ENCODE results near the gene PRSS33. TPM values are rescaled to one million over a fixed set of nuclear protein-coding genes. Genes with fewer than 3 reads are reported as not detected.
A peak's percentile ranks its signal among the peaks of the same experiment; 100 is the strongest.

Gene PRSS33
- total and polyA plus RNA-seq, 9 of the 15 experiments (the other 6 are each of a cell fraction or from before 2014, with no cell fraction given): not detected

DNA sequence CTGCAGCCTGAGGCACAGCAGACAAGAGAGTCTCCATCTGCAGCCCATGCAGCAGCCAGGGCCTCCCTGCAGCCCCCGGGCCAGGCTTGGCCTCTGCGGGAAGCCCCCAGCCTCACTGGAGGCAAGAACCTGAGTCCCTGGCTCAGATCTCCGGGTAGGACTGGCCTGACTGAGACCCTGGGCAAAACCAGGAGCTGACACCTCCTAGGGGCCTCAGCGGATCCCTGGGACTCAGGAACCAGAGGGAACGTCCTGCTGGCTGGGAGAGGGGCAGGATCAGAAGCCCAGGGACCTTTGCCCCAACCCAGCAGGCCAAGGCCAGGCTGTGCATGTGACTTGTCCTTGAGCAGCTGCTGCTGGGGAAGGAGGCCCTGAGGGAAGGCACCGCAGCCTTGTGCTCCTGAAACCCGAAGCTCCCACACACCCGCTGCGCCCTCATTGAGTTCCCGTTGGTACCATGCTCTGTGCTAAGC lies 28.0 kb upstream of the PRSS33 start:
- H3K27me3 ChIP-seq (ENCODE audit: control insufficient read depth in 2 of 2, insufficient read depth in 2 of 2, low read length in 2 of 2): peaks cover 0 to 11% of the 10 kb centered on the region in 2 experiments; a peak in 2 of 5 replicates
- no peaks in the 10 kb centered on the region for H4K20me1 ChIP-seq (replicated peaks; ENCODE audit: control insufficient read depth, insufficient read depth, low read length)
- no peaks in the 10 kb centered on the region for H3K9me3 ChIP-seq (replicated peaks; ENCODE audit: control insufficient read depth, insufficient read depth, low read depth, low read length)
- H3K36me3 ChIP-seq (ENCODE audit: control insufficient read depth, insufficient read depth, low read length): peaks cover 22% of the 10 kb centered on the region; the same call in 2 of the 3 replicates
- H3K4me3 ChIP-seq: no peak overlapping the region
- in situ Hi-C loops (cut with MboI) (no loop called here), intact Hi-C loops (cut with micrococcal nuclease) (loop anchor here (5.0 kb wide), 1 partner anchor 38 kb away; the partner anchor contains the start of gene ELOB)
- peaks cover 28% of the 10 kb centered on the region for H3K79me2 ChIP-seq (ENCODE audit: control insufficient read depth, insufficient read depth, low read length)
- H3K27ac ChIP-seq (ENCODE audit: extremely low read depth, low read depth, low read length): no peak overlapping the region
- H3K4me2 ChIP-seq (ENCODE audit: insufficient read depth, low read length): no peak overlapping the region
- FAIRE-seq: no peak
- peaks cover 17 to 58% of the 10 kb centered on the region in 2 experiments; a peak in 4 of 5 replicates for H3K4me1 ChIP-seq (replicated peaks in 1 of 2; ENCODE audit: control insufficient read depth in 2 of 2, insufficient read depth in 2 of 2, low read length in 2 of 2)
- H3K9ac ChIP-seq (ENCODE audit: insufficient read depth in 1 of 2, low read depth in 2 of 2, low read length in 2 of 2): peak overlapping the region in 1 of 2 experiments; percentile 59; a peak in 1 of 4 replicates
- H2AFZ ChIP-seq (ENCODE audit: low read depth, low read length): no peak overlapping the region
- WGBS (ENCODE audit: insufficient coverage, low coverage, missing lambda C conversion rate): 82% methylated on average over 10 of the region's 10 CpGs
- no peak for DNase-seq (ENCODE audit: extremely low read depth in 1 of 4, low spot score in 3 of 4)
- POLR2A ChIA-PET: interaction anchor here (0.6 to 1.9 kb wide), 2 partner anchors 51 to 110 kb away, joined by 3 to 4 read pairs; no protein-coding TSS in a partner anchor
- CTCF ChIA-PET (ENCODE audit: low intra/inter-chr PET ratio): no interaction called here
- no peak for ATAC-seq
- H3K9me1 ChIP-seq (ENCODE audit: control insufficient read depth, insufficient read depth, low read length): no peaks in the 10 kb centered on the region
- BruUV-seq (replicated peaks): no TSS peak
- TF ChIP-seq NR4A1 (CRISPR knock-in tag; IDR thresholded peaks at IDR 0.05): no peak
- no peak for TF ChIP-seq NR4A1 (tag; IDR thresholded peaks at IDR 0.05)
- TF ChIP-seq ZNF3 (CRISPR knock-in tag; IDR thresholded peaks at IDR 0.05): no peak
- no peak for TF ChIP-seq ZNF830 (CRISPR knock-in tag; IDR thresholded peaks at IDR 0.05)
- TF ChIP-seq YY1 (IDR thresholded peaks at IDR 0.05; ENCODE audit: borderline replicate concordance in 1 of 3, control insufficient read depth in 1 of 3, extremely low read depth in 1 of 3, insufficient read depth in 3 of 3, insufficient read length in 1 of 3, insufficient replicate concordance in 2 of 3, low read depth in 1 of 3, low read length in 2 of 3): no peak
- no peak for TF ChIP-seq MYC (IDR thresholded peaks at IDR 0.05; ENCODE audit: low read depth, low read length)
- no peak for TF ChIP-seq MYC (CRISPR knock-in tag; IDR thresholded peaks at IDR 0.05; ENCODE audit: borderline replicate concordance, low read depth)
- TF ChIP-seq SAP30 (IDR thresholded peaks at IDR 0.05; ENCODE audit: borderline replicate concordance, insufficient read depth, low read depth, low read length, poor library complexity, severe bottlenecking): no peak
- no peak for TF ChIP-seq ZNF668 (CRISPR knock-in tag; IDR thresholded peaks at IDR 0.05)
- no peak for TF ChIP-seq RNF2 (IDR thresholded peaks at IDR 0.05)
- TF ChIP-seq, protein P1, sequence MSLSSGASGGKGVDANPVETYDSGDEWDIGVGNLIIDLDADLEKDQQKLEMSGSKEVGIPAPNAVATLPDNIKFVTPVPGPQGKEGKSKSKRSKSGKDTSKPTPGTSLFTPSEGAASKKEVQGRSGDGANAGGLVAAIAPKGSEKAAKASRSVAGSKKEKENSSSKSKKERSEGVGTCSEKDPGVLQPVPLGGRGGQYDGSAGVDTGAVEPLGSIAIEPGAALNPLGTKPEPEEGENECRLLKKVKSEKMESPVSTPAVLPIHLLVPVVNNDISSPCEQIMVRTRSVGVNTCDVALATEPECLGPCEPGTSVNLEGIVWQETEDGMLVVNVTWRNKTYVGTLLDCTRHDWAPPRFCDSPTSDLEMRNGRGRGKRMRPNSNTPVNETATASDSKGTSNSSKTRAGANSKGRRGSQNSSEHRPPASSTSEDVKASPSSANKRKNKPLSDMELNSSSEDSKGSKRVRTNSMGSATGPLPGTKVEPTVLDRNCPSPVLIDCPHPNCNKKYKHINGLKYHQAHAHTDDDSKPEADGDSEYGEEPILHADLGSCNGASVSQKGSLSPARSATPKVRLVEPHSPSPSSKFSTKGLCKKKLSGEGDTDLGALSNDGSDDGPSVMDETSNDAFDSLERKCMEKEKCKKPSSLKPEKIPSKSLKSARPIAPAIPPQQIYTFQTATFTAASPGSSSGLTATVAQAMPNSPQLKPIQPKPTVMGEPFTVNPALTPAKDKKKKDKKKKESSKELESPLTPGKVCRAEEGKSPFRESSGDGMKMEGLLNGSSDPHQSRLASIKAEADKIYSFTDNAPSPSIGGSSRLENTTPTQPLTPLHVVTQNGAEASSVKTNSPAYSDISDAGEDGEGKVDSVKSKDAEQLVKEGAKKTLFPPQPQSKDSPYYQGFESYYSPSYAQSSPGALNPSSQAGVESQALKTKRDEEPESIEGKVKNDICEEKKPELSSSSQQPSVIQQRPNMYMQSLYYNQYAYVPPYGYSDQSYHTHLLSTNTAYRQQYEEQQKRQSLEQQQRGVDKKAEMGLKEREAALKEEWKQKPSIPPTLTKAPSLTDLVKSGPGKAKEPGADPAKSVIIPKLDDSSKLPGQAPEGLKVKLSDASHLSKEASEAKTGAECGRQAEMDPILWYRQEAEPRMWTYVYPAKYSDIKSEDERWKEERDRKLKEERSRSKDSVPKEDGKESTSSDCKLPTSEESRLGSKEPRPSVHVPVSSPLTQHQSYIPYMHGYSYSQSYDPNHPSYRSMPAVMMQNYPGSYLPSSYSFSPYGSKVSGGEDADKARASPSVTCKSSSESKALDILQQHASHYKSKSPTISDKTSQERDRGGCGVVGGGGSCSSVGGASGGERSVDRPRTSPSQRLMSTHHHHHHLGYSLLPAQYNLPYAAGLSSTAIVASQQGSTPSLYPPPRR (CRISPR knock-in tag; IDR thresholded peaks at IDR 0.05; ENCODE audit: borderline replicate concordance): no peak
- no peak for TF ChIP-seq ZFP1 (CRISPR knock-in tag; IDR thresholded peaks at IDR 0.05)
- TF ChIP-seq, protein P2, sequence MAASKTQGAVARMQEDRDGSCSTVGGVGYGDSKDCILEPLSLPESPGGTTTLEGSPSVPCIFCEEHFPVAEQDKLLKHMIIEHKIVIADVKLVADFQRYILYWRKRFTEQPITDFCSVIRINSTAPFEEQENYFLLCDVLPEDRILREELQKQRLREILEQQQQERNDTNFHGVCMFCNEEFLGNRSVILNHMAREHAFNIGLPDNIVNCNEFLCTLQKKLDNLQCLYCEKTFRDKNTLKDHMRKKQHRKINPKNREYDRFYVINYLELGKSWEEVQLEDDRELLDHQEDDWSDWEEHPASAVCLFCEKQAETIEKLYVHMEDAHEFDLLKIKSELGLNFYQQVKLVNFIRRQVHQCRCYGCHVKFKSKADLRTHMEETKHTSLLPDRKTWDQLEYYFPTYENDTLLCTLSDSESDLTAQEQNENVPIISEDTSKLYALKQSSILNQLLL (CRISPR knock-in tag; IDR thresholded peaks at IDR 0.05; ENCODE audit: borderline replicate concordance): no peak
- no peak for TF ChIP-seq NR2C2 (CRISPR knock-in tag; IDR thresholded peaks at IDR 0.05)
- TF ChIP-seq NR2C2 (tag; IDR thresholded peaks at IDR 0.05): no peak
- TF ChIP-seq ZC3H4 (CRISPR knock-in tag; IDR thresholded peaks at IDR 0.05; ENCODE audit: borderline replicate concordance): no peak

Measured in K562 (cell line).